HFF-Myc (cell line): Measurements from ENCODE around the gene CLEC16A.

Experiments used
- DNase-seq: peaks from one replicate; pipeline ENCODE4 v3.0.0-alpha.2; 2011; ENCODE audit warnings: low read depth; ENCODE audit errors: extremely low read depth
- H3K4me3 ChIP-seq: replicated peaks from 2 replicates; pipeline ENCODE4 v1.5.1; 2011; ENCODE audit warnings: low read depth, mild to moderate bottlenecking, control low read depth, low read length
- TF ChIP-seq, protein P1 (sequence below): IDR thresholded peaks from 2 replicates; pipeline ENCODE4 v1.5.1; 2012; ENCODE audit warnings: mild to moderate bottlenecking, low read depth, low read length, control low read depth; ENCODE audit errors: missing control alignments

Gene CLEC16A

DNA sequence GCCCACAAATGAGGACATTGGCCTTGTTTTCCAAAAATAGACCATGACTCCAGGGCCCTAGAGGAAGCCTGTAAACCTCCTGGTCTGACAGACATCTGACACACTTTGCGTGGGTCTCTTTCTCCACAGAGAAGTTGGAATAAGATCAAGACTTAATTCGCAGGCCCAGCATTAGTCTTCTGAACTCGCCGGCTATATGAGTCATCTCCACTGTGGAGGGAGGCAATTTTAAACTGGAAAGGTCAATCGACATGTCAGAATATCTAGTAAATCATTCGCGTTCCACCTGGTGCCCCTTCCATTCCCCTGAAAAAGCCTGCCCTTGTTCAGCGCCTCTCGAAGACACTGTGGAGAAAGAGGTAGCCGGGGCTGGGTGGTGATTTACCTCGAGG is 140.1 kb downstream of the CLEC16A start:
- H3K4me3 ChIP-seq: no peak overlapping the region
- DNase-seq: peak; percentile 91
- TF ChIP-seq, protein P1, sequence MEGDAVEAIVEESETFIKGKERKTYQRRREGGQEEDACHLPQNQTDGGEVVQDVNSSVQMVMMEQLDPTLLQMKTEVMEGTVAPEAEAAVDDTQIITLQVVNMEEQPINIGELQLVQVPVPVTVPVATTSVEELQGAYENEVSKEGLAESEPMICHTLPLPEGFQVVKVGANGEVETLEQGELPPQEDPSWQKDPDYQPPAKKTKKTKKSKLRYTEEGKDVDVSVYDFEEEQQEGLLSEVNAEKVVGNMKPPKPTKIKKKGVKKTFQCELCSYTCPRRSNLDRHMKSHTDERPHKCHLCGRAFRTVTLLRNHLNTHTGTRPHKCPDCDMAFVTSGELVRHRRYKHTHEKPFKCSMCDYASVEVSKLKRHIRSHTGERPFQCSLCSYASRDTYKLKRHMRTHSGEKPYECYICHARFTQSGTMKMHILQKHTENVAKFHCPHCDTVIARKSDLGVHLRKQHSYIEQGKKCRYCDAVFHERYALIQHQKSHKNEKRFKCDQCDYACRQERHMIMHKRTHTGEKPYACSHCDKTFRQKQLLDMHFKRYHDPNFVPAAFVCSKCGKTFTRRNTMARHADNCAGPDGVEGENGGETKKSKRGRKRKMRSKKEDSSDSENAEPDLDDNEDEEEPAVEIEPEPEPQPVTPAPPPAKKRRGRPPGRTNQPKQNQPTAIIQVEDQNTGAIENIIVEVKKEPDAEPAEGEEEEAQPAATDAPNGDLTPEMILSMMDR: no peak

DNA sequence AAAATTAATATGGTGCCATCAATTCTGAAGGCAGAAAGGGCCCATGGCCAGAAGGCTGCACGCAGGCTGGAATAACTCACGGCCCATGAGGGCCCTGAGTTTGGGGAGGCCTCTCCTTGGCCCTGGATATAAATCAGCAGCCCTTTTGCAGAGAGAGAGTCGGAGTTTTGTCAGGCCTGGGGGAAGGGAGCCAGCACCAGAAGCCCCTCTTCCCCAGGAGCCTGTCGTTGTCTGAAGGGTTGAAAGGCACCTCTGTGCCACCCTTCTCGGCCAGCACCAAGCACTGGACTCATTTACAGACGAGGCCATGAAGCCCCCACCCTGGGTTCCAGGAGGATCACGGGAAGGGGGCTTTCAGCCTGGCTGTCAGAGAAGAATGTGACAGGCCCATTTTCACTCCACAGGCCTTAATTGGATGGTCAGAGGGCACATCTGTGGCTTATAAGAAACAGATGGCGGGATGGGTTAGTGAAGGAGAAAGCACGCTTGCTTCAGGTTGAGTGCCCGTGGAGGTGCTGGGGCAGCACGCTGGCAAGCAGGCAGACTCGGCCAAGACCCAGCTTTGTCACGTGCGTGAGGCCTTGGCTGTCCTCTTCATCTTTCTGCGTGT is 140.6 kb downstream of the CLEC16A start:
- DNase-seq: peak; percentile 94

DNA sequence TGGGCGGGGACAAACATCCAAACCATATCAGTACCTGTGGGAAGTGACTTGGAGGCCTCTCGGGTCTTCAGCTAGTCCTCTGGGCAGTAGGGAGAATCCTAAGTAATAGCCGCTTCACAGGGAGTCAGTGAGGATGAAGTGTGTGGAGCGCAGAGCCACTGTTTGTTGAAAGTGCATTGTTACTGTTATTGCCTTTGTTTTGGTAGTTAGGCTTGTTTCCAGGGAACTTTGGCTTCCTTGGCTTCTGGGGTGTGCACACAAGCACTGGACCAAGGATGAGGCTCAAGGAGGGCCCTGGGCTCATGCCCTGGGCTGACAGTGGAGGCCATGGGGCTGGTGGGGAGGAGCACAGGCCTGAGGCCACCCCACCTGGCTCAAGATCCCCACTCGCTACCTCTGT is 141.6 kb downstream of the CLEC16A start:
- H3K4me3 ChIP-seq: no peak overlapping the region
- TF ChIP-seq, protein P1: no peak
- no peak for DNase-seq

More for the DNA sequence above, 140.6 kb downstream of the CLEC16A start:
- H3K4me3 ChIP-seq: no peak overlapping the region
- TF ChIP-seq, protein P1: no peak

DNA sequence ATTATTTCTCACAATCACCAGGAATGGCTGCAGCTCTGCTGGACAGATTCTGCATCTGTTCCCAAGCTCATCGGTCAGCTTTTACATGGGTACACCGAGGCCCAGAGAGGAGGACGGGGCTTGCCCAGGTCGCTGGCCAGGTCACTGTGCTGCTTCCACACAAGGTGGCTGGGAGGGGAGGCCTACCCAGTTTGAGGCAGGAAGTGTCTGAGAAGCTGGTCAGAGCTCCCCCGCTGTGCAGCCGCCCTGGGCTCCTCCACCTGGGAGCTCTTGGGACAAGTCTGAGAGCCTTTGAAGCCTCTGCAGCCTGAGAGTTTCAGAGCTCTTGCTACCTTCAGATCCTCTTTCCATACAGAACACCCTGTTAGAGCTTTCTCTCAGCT is 143.3 kb downstream of the CLEC16A start:
- H3K4me3 ChIP-seq: no peak overlapping the region
- TF ChIP-seq, protein P1: no peak
- no peak for DNase-seq

DNA sequence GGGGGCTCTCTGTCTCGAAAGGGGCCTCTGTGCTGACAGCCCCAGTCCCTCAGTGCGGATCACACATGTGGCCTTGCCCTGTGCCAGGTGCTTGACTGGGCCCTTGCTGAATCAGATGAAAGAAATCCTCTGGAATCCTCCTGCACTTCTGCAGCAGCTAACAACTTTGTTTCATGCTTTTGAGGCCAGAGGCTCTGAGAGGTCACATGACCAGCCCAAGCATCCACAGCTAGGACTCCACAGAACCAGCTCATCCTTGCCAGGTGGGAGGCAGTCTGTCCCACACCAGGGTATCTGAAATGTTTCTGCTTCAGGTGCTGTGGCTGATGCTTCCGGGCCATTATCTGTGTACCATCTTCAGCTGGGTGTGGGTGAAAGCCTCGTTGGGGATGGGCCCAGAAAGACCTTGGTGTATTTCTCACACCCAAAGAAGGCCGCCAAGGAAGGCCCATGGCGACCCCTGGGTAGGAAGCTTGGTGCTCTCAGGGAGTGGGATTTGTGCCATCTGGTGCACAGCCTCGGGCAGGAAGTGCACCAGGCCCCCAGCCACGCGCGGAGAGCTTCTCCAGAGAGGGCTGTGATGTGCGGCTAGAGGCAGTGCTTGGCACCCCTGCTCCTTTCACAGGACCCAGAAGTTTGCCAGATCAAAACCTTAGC is 143.8 kb downstream of the CLEC16A start:
- no peak for DNase-seq

DNA sequence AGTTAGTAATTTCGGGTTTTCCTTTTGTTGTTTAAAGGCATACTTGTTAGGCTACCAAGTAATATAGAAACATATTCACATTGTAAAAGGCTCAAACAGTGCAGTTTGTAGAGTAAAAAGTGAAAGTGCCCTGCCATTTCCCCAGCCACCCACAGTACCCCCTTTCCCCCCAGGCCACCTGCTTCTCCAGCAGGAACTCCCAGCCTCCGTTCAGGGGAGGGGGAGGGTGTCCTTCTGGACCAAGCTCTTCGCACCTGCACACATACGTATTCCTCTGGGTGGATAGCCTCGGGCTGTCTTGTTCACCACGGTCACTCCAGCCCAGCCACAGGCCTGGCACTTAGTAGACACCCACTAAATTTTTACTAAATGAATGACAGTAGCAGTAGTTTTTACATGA is 144.5 kb downstream of the CLEC16A start:
- TF ChIP-seq, protein P1: no peak
- DNase-seq: no peak
- H3K4me3 ChIP-seq: no peak overlapping the region

More for the DNA sequence above, 143.8 kb downstream of the CLEC16A start:
- H3K4me3 ChIP-seq: no peak overlapping the region
- TF ChIP-seq, protein P1: no peak

DNA sequence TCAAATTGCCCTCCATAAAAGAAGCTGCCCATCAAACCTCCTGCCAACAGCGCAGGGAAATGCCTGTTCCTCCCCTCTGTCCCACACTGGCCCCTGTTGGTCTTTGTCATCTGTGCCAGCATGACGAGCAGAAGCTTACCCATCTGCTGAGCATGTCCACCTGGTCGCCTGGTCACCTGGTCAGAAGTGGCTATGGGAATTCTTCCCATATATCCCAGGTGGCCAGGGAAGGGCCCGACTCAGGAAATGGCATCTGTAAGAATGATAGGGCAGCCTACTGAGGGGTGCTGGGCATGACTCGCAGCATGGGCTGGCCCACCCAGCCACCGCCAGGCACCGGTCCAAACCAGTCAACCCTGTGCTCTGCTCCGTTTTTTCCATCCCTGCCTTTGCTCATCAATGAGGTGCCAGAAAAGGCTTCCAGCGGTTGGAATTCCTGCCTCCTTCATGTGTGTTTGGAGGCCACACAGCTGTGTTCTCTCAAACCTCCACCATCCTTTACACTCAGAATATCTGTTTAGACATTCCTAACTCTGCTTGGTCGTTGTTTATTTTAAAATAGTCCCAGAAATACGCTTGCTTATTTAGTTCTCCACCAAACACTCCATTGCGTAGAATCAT is 145.2 kb downstream of the CLEC16A start:
- TF ChIP-seq, protein P1: no peak
- DNase-seq: no peak
- H3K4me3 ChIP-seq: no peak overlapping the region
